ENCODE measurements around the gene NEDD8. TPM values are rescaled to one million over a fixed set of nuclear protein-coding genes. Genes with fewer than 3 reads are reported as not detected.

The NEDD8 gene
- total RNA-seq, 4 donors from 2014 or later, result 42.2 to 113 (median 69.9) TPM

- TF ChIP-seq EP300 (IDR thresholded peaks at IDR 0.05; ENCODE audit: low read depth), result no peak
- TF ChIP-seq, protein P1, sequence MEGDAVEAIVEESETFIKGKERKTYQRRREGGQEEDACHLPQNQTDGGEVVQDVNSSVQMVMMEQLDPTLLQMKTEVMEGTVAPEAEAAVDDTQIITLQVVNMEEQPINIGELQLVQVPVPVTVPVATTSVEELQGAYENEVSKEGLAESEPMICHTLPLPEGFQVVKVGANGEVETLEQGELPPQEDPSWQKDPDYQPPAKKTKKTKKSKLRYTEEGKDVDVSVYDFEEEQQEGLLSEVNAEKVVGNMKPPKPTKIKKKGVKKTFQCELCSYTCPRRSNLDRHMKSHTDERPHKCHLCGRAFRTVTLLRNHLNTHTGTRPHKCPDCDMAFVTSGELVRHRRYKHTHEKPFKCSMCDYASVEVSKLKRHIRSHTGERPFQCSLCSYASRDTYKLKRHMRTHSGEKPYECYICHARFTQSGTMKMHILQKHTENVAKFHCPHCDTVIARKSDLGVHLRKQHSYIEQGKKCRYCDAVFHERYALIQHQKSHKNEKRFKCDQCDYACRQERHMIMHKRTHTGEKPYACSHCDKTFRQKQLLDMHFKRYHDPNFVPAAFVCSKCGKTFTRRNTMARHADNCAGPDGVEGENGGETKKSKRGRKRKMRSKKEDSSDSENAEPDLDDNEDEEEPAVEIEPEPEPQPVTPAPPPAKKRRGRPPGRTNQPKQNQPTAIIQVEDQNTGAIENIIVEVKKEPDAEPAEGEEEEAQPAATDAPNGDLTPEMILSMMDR (IDR thresholded peaks at IDR 0.05), result no peak
- H3K4me3 ChIP-seq, result no peak overlapping the region
- H3K27me3 ChIP-seq, result no peaks in the 10 kb centered on the region
- WGBS, 2 donors (ENCODE audit: low coverage in 1 of 2), result 87 to 90% methylated on average over 5 of the region's 5 CpGs
- in situ Hi-C loops (cut with MboI; ENCODE audit: low pct_ligation_motif_present in 1 of 4, low pct_unique_long_range_greater_than_20kb in 1 of 4, low sequenced_read_pairs in 3 of 4) (loop anchor here in 3 of 4 donors (25.0 kb wide), 1 partner anchor 201 kb away; the partner anchor contains the start of genes CBLN3 (in 3 of the 3), KHNYN (in 3 of the 3) and SDR39U1 (in 3 of the 3)), intact Hi-C loops (cut with DNase I; ENCODE audit: low total_unique reads) (no loop called here)
- DNase-seq, result no peak
- H3K4me1 ChIP-seq, result peaks cover 29 to 47% (median 32%) of the 10 kb centered on the region in 4 donors
- no peak overlapping the region for H3K27ac ChIP-seq
- H3K9me3 ChIP-seq, result no peaks in the 10 kb centered on the region
- H3K36me3 ChIP-seq, result peaks cover 0 to 35% (median 13%) of the 10 kb centered on the region in 4 donors
These were observed 3.9 kb upstream of the NEDD8 start for GRCh38 chr14:24235804-24236688.

DNA sequence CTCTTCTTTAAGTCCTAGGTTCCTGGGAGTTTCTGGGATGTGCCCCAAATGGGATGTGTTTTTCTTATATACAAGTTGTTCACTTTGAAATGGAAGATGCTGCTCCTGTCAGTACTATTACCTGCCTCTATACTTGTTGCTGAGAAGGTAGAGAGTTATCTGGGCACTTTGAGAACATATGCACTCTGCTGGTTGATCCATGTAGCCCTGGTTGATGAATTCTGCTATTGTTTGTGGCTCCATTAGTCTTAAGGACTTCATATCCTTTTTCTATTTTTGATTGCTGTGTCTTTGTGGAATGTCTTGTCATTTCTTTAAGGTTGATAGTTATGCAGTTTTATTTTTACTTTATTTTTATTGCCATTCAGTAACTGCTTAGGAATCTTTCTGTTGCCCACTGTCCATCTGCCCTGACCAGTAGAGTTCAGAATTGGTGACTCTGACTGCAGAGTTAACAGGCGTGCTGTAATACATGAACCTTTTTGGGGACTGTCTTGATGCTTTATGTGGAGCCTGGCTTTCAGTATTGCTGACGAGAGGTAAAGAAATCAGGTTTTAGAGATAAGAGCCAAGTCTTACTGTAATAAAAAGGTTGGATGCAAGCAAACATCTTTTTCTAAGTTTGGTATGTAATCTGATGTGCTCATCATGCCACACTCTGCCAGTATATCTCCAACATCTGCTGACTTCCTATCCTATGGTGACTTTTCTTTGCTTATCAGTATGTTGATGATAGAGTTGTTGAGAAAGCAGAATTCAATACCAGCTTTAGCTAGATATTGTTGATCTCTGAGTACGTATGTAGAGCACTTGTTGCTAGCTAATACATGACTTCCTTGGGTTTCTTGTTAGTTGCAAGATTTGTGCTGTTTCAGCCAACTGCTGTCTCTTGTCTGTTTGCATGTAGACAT lies 2.2 kb upstream of the NEDD8 start:
- no peak for DNase-seq
- H3K9me3 ChIP-seq, result no peaks in the 10 kb centered on the region
- H3K27ac ChIP-seq, result peak overlapping the region in 2 of 4 donors; percentile 86 to 96
- peaks cover 17 to 36% (median 23%) of the 10 kb centered on the region in 4 donors for H3K4me1 ChIP-seq
- 89 to 100% methylated on average over 3 of the region's 3 CpGs for WGBS, 2 donors (ENCODE audit: low coverage in 1 of 2)
- in situ Hi-C loops (cut with MboI; ENCODE audit: low pct_ligation_motif_present in 1 of 4, low pct_unique_long_range_greater_than_20kb in 1 of 4, low sequenced_read_pairs in 3 of 4) (loop anchor here in 3 of 4 donors (25.0 kb wide), 1 partner anchor 203 kb away; the partner anchor contains the start of genes CBLN3 (in 3 of the 3), KHNYN (in 3 of the 3) and SDR39U1 (in 3 of the 3)), intact Hi-C loops (cut with DNase I; ENCODE audit: low total_unique reads) (loop anchor here (5.0 kb wide), 1 partner anchor 208 kb away; the partner anchor contains the start of gene SDR39U1)
- no peaks in the 10 kb centered on the region for H3K27me3 ChIP-seq
- no peak overlapping the region for H3K4me3 ChIP-seq
- peaks cover 0 to 23% (median 7%) of the 10 kb centered on the region in 4 donors for H3K36me3 ChIP-seq
- TF ChIP-seq POLR2AphosphoS5 (IDR thresholded peaks at IDR 0.05) (no peak), EP300 (IDR thresholded peaks at IDR 0.05; ENCODE audit: low read depth) (no peak), POLR2A (IDR thresholded peaks at IDR 0.05) (no peak)
- TF ChIP-seq, protein P1 (IDR thresholded peaks at IDR 0.05), result no peak

DNA sequence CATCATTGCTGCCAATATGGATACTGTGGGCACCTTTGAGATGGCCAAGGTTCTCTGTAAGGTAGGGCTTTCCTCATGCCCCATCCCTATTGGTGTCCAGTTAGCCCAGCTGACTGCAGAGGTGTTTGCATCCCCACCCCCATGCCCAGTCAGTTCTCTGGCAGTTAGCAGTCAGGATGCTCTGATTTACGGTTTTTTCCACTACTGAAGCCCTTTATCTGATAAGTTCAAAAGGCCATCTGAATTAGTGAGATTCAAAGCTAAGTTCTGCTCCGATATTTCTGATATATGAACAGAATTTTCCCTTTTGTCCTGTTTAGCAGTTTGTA lies 1.3 kb upstream of the NEDD8 start:
- WGBS, 2 donors (ENCODE audit: low coverage in 1 of 2), result 70 to 94% methylated on average over 2 of the region's 2 CpGs
- H3K4me1 ChIP-seq, result peaks cover 16 to 29% (median 23%) of the 10 kb centered on the region in 4 donors
- H3K27ac ChIP-seq, result peak overlapping the region; percentile 86 to 96 (median 92)
- H3K9me3 ChIP-seq, result no peaks in the 10 kb centered on the region
- in situ Hi-C loops (cut with MboI; ENCODE audit: low pct_ligation_motif_present in 1 of 4, low pct_unique_long_range_greater_than_20kb in 1 of 4, low sequenced_read_pairs in 3 of 4) (loop anchor here in 3 of 4 donors (25.0 kb wide), 1 partner anchor 204 kb away; the partner anchor contains the start of genes CBLN3 (in 3 of the 3), KHNYN (in 3 of the 3) and SDR39U1 (in 3 of the 3)), intact Hi-C loops (cut with DNase I; ENCODE audit: low total_unique reads) (loop anchor here (5.0 kb wide), 1 partner anchor 209 kb away; the partner anchor contains the start of gene SDR39U1)
- no peak for TF ChIP-seq EP300 (IDR thresholded peaks at IDR 0.05; ENCODE audit: low read depth)
- TF ChIP-seq, protein P1 (IDR thresholded peaks at IDR 0.05), result no peak
- no peak for TF ChIP-seq POLR2A (IDR thresholded peaks at IDR 0.05)
- no peak for TF ChIP-seq POLR2AphosphoS5 (IDR thresholded peaks at IDR 0.05)
- no peaks in the 10 kb centered on the region for H3K27me3 ChIP-seq
- peak overlapping the region in 3 of 4 donors; percentile 73 to 87 (median 76) for H3K4me3 ChIP-seq
- H3K36me3 ChIP-seq, result peaks cover 0 to 18% (median 3%) of the 10 kb centered on the region in 4 donors
- no peak for DNase-seq

Measured in transverse colon (tissue), 4 donors.